ENCODE results near the gene DFFA. TPM values are rescaled to one million over a fixed set of nuclear protein-coding genes. Genes with fewer than 3 reads are reported as not detected.

The DFFA gene
- total RNA-seq, 1 experiment from 2014 or later = 94.1 TPM

DNA sequence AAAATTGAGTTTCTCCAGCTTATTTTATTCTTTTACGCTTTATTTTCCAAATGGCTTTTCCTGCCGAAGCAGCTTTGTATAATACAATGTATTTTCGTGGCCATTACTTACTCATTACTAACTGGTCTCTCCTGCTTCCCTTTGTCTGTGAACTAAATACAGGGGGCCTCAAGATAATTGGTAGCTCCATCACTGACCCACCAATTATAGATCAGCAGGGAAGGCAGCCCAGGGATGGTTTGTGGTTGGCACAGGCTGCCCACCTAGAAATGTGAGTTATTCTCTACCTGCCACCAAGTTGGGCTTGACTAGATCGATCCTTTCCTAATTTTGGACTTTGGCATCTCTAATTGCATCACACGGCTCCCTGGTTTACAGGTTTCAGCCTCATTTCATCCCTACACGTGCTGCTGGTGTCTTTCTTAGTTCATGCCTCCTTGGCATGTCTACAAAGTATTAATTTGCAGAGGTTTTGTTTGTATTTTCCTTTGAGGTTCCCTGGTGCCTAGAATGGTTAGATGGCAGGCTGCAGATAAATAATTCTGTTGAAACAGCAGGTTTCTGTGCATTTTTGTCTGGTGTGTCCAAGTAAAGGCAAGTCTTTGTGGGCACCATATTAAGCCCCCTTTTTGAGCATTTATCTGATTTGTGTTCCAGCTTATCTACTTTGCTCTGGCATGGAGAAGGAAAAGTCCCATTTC lies 37.6 kb upstream of the DFFA start:
- H4K91ac ChIP-seq (ENCODE audit: insufficient read length, low read depth, low read length) = no peak overlapping the region
- H2BK20ac ChIP-seq (ENCODE audit: low read depth, low read length, poor library complexity, severe bottlenecking) = no peak overlapping the region
- Mint-ChIP-seq H3K4me3 (no peak overlapping the region), H3K27me3 (ENCODE audit: low read depth) (no peaks in the 10 kb centered on the region), H3K9me3 (no peaks in the 10 kb centered on the region), H3K4me1 (peaks cover 32 to 40% of the 10 kb centered on the region in 2 experiments), H3K27ac (no peak overlapping the region; a peak in 1 of 7 replicates), H3K36me3 (ENCODE audit: insufficient read depth in 1 of 3, low read depth in 3 of 3) (no peaks in the 10 kb centered on the region)
- H3K23ac ChIP-seq (ENCODE audit: insufficient read length, low read depth, low read length) = no peak overlapping the region
- TF ChIP-seq, protein P1, sequence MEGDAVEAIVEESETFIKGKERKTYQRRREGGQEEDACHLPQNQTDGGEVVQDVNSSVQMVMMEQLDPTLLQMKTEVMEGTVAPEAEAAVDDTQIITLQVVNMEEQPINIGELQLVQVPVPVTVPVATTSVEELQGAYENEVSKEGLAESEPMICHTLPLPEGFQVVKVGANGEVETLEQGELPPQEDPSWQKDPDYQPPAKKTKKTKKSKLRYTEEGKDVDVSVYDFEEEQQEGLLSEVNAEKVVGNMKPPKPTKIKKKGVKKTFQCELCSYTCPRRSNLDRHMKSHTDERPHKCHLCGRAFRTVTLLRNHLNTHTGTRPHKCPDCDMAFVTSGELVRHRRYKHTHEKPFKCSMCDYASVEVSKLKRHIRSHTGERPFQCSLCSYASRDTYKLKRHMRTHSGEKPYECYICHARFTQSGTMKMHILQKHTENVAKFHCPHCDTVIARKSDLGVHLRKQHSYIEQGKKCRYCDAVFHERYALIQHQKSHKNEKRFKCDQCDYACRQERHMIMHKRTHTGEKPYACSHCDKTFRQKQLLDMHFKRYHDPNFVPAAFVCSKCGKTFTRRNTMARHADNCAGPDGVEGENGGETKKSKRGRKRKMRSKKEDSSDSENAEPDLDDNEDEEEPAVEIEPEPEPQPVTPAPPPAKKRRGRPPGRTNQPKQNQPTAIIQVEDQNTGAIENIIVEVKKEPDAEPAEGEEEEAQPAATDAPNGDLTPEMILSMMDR (conservative IDR thresholded peaks at IDR 0.05) = no peak
- H3K14ac ChIP-seq (ENCODE audit: insufficient read depth, low read length) = no peak overlapping the region
- H3K23me2 ChIP-seq (ENCODE audit: insufficient read length, low read depth, low read length, poor library complexity, severe bottlenecking) = no peaks in the 10 kb centered on the region
- H3K4ac ChIP-seq (ENCODE audit: low read depth, low read length) = no peak overlapping the region
- H2BK120ac ChIP-seq (ENCODE audit: low read depth, low read length, poor library complexity, severe bottlenecking) = no peak overlapping the region
- no peaks in the 10 kb centered on the region for H3K27me3 ChIP-seq (ENCODE audit: insufficient read depth, low read length)
- DNase-seq = no peak
- WGBS (ENCODE audit: extremely low coverage, insufficient read length, low lambda C conversion rate) = no CpG with 5 or more reads among the region's 6 CpGs
- no peak overlapping the region for H4K8ac ChIP-seq (replicated peaks; ENCODE audit: insufficient read length, low read depth, low read length)
- H3T11ph ChIP-seq (ENCODE audit: low read length) = no peak overlapping the region
- peaks cover 4% of the 10 kb centered on the region; the same call in 1 of the 2 replicates for H3K4me1 ChIP-seq (ENCODE audit: insufficient read depth, low read length)
- no peak overlapping the region for H4K5ac ChIP-seq (ENCODE audit: insufficient read length, low read depth, low read length)
- no peak overlapping the region for H3K18ac ChIP-seq (ENCODE audit: insufficient read length, low read depth, low read length)
- peaks cover 7% of the 10 kb centered on the region for H3K79me1 ChIP-seq (ENCODE audit: insufficient read depth, low read depth, low read length, poor library complexity, severe bottlenecking)
- no peak overlapping the region for H2BK5ac ChIP-seq (ENCODE audit: insufficient read length, low read length)
- no peak overlapping the region for H2AFZ ChIP-seq (ENCODE audit: low read length)
- H3K56ac ChIP-seq (ENCODE audit: insufficient read length, low read depth, low read length) = no peak overlapping the region
- H3K9me3 ChIP-seq (ENCODE audit: control insufficient read depth, low read depth, low read length) = no peaks in the 10 kb centered on the region
- no peak overlapping the region for H2AK5ac ChIP-seq (ENCODE audit: insufficient read length, low read length)
- no peak overlapping the region for H3K27ac ChIP-seq (ENCODE audit: insufficient read length, low read depth, low read length)
- H2BK12ac ChIP-seq (ENCODE audit: insufficient read length, low read depth, low read length) = no peak overlapping the region
- H3K9ac ChIP-seq (ENCODE audit: extremely low read depth, insufficient read length, low read length) = no peak overlapping the region
- no peak overlapping the region for H3K4me2 ChIP-seq (ENCODE audit: insufficient read depth, insufficient read length, low read length)
- H4K20me1 ChIP-seq (ENCODE audit: control insufficient read depth, insufficient read depth, insufficient read length) = no peaks in the 10 kb centered on the region
- no peak overlapping the region for H2BK15ac ChIP-seq (ENCODE audit: low read depth, low read length)
- H3K79me2 ChIP-seq (ENCODE audit: insufficient read depth, low read length) = peaks cover 6% of the 10 kb centered on the region; the same call in 1 of the 2 replicates
